HCEC 1CT (cell line): ENCODE data around the gene FITM1.

Experiments used
- DNase-seq: peaks from one replicate; pipeline ENCODE4 v3.0.0-alpha.2; 2017

Gene FITM1

DNA sequence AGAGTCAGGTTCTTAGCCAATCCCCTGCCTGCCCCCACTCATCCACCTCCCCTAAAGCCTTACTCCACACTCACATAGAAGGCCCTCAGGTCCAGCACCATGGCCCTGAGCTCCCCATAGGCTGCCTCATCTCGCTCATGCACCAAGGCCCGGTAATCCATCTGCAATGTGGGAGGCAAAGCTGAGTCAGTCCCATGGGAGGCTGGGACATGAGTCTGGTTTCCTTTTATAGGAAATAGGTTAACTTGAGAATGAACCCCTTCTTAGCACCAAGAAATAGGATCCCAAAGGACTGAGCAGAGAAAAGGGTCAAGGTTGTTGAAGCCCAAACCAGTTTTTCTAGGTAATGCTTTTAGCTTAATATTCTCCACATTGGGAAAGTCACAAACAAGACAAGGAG is 13.1 kb downstream of the FITM1 start:
- DNase-seq = no peak

DNA sequence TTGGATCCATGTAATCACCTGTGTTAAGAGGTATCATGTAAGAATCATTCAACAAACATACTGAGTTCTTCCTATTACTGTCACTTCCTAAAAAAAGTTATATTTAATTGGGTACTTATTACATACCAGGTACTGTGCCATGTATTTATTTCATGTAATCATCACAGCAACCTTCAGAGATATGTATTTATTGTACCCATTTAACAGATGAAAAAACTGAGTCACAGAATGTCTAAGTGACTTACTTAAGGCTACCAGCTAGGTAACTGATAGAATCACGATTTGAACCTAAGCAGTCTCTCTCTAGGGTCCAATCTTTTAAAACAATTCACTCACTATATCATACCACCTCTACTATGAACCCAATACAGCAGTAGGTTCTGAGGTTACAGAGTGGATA is 14.0 kb downstream of the FITM1 start:
- DNase-seq = no peak

DNA sequence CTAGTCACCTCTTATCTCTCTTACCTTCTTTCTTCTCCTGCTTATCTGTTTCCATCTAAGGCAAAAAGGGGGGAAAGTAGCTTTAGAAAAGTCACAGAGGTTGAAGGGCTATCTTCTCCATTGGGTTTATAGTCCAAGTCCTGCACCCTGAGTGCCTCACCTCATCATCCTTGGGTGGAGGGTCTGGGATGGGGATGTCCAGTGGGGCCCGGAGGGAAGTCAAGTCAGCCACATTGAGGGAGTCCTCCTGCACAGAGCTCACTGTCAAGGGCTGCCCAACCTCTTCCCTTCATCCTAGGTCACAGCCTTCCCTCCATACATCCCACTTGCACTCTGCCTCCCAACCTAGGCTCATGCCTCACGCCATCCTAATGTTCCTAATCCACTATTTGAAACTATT is 14.8 kb downstream of the FITM1 start:
- DNase-seq = no peak

DNA sequence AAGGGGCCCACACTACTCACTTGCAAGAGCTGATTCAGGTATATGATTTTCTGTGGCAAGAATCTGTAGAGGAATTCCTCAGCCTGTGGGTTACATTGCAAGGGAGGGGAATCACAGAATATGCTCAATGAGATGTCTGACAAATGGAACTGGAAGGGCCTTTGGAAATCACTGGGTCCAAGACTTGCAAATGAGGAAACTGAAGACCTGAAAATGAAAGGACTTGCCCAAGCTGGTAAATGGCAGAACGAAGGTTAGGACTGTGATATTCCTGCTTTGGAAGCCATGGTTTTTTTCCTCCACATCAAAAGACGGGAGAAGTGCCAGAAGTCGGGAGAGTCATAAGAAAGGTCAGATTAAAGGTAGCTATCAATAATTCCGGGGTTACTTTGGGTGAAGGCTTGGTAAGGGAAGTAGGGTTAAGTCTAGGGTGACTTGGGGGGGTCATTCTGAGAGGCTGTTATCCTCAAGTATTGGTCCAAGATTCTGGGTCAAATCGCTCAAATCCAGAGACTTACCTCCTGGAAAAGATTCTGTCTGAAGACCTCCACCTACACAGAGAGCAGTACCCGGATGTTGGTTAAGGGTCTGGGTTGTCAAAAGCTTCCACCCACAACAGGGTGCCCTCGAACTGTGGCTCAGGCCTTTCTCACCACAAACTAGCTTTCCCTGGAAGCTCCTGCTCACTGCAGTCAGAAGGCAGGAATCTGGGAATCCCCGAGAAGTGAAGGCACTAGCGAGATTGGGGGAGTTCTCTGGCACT is 15.4 kb downstream of the FITM1 start:
- DNase-seq = peak; percentile 60

DNA sequence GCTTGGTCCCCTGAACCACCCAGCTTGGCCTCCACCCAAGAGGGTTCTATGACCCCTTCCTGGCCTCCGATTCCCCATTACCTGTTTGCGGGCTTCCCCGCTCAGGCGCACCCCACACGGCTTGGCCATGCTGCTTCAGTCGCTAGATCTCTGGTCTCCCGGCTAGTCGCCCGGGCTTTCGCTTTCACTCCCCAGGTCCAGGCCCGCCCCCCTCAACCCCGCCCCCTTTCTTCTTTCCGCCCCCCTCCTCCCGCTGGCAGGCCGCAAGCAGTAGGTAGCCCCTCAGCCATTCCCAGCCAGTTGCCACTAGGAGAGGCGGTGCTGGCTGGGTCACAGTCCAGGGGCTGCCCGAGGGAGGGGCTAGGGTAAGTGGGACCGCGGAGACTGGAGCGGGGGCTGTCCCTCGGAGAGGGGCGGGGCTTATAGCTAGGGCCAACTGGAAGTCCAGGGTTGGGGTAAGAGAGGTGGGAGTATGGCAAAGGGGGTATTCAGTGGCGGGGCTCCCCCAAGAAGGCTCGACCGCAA is 16.1 kb downstream of the FITM1 start, which contains the start of gene PSME2:
Gene PSME2 (minus strand): TSS at position 158 of the 525 bp plus-strand sequence. CDS start 29 bp downstream, at position 129.
- DNase-seq = peak; percentile 95

DNA sequence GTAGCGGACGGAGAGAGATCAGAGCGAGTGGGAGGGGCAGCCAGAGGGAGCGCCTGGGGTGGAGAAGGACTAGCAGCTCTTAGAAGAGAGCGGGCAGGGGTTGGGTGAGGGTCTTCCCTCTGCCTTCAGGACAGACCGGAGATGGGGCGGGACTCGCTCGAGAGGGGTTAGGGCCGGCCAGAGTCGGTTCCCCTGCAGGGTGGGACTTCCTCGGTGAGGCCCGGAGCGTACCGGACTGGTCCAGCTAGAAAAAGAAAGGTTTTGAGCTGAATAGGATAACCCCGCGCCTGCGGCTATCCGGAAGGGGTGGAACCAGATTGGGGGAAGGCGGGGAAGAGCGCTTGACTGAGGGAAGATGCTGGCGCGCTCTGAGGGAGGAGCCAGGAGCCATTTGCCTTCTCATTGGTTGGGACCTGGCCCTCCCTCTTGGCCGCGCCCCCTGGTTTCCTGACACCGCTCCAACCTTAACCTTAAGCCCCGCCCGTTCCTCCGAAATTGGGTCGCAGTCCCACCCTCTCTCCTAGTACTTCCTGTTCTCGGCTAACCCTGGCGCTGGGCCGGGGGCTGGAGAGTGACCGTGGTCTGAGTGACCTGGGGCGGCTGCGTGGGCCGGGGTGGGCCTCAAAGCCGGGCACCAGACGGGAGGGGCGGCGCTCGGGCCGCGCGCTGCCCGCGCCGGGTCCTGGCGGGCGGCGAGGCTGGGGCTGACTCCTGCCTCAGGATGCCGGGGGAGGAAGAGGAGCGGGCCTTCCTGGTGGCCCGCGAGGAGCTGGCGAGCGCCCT is 16.7 kb downstream of the FITM1 start, which contains the start of gene RNF31:
Gene RNF31 (plus strand): TSS at position 521 of the 783 bp plus-strand sequence. CDS start 201 bp downstream, at position 722.
- peak; percentile 99 for DNase-seq

DNA sequence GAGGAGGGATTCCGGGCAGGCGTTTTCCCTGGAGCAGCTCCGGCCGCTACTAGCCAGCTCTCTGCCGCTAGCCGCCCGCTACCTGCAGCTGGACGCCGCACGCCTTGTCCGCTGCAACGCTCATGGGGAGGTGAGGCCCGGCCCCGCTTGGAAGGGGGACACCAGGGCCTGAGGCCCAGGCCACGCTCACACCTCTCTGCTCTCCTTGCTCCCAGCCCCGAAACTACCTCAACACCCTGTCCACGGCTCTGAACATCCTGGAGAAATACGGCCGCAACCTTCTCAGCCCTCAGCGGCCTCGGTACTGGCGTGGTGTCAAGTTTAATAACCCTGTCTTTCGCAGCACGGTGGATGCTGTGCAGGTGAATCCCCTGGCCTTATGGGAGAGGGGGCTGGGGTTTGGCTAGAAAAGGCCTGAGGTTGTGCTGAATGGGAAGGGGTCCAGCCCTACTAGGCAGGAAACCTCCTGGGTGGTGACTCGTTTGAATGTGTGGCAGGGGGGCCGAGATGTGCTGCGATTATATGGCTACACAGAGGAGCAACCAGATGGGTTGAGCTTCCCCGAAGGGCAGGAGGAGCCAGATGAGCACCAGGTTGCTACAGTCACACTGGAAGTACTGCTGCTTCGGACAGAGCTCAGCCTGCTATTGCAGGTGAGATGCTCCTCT is 17.4 kb downstream of the FITM1 start:
- DNase-seq = no peak

DNA sequence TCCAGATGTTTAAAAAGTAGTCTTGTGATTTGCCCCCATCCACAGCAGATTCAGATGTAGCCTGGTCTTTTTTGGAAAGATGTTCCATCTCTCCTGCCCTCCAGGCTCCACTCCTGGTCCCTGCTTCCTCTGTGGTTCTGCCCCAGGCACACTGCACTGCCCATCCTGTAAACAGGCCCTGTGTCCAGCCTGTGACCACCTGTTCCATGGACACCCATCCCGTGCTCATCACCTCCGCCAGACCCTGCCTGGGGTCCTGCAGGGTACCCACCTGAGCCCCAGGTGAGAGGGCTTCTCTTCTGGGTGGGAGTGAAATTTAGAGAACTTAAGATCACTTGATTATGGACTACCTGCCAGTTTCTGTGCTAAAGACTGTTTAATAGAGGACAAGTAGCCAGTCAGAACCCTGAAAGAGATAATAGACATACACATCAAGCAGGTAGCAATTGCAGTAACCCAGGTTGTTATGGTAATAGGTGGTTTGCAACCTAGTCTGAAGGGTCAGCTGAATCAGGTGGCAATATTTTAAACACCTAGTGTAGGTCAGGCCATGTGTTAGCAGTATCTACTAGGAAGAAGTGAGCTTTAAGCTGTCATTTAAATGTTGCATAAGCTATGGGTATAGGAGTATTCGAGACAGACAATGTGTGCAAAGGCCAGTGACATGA is 19.0 kb downstream of the FITM1 start:
- DNase-seq = no peak

DNA sequence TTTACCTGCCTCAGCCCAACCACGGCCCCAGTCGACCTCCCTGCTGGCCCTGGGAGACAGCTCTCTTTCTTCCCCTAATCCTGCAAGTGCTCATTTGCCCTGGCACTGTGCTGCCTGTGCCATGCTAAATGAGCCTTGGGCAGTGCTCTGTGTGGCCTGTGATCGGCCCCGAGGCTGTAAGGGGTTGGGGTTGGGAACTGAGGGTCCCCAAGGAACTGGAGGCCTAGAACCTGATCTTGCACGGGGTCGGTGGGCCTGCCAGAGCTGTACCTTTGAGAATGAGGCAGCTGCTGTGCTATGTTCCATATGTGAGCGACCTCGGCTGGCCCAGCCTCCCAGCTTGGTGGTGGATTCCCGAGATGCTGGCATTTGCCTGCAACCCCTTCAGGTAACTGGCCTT is 19.6 kb downstream of the FITM1 start:
- DNase-seq = no peak

DNA sequence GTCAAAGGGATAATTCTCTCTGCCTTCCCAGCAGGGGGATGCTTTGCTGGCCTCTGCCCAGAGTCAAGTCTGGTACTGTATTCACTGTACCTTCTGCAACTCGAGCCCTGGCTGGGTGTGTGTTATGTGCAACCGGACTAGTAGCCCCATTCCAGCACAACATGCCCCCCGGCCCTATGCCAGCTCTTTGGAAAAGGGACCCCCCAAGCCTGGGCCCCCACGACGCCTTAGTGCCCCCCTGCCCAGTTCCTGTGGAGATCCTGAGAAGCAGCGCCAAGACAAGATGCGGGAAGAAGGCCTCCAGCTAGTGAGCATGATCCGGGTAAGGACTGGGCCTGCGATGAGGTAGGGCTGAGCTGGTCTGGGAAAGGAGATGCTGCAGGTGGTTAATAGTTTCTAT is 20.1 kb downstream of the FITM1 start:
- no peak for DNase-seq

DNA sequence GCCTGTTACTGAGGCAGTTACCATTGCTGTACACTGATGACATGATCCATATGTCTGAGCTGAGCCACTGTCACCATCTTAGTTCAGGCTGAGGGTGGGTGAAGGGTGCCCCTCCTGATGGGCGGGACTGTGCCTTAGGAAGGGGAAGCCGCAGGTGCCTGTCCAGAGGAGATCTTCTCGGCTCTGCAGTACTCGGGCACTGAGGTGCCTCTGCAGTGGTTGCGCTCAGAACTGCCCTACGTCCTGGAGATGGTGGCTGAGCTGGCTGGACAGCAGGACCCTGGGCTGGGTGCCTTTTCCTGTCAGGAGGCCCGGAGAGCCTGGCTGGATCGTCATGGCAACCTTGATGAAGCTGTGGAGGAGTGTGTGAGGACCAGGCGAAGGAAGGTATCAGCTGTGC is 20.5 kb downstream of the FITM1 start:
- no peak for DNase-seq

DNA sequence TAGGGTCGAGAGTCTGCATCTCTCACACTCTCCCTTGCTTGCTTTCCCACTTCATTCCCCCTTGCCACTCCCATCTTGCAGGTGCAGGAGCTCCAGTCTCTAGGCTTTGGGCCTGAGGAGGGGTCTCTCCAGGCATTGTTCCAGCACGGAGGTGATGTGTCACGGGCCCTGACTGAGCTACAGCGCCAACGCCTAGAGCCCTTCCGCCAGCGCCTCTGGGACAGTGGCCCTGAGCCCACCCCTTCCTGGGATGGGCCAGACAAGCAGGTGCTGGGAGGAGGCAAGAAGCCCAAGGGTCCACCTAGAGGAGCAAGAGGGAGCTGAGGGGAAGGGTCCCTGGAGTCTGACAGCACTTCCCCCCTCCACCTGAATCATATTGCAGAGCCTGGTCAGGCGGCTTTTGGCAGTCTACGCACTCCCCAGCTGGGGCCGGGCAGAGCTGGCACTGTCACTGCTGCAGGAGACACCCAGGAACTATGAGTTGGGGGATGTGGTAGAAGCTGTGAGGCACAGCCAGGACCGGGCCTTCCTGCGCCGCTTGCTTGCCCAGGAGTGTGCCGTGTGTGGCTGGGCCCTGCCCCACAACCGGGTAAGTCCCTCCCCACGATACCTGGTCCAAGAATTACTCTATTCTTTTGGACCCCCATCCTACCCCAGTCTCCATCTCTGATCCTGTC is 21.1 kb downstream of the FITM1 start:
- no peak for DNase-seq

DNA sequence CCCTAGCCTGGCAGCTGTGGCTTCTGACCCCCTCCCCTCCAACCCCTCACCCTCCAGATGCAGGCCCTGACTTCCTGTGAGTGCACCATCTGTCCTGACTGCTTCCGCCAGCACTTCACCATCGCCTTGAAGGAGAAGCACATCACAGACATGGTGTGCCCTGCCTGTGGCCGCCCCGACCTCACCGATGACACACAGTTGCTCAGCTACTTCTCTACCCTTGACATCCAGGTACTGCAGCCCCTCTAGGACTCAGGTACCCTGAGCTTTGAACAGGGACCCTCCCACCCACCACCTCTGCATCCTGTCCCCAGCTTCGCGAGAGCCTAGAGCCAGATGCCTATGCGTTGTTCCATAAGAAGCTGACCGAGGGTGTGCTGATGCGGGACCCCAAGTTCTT is 24.6 kb downstream of the FITM1 start:
- DNase-seq = no peak

DNA sequence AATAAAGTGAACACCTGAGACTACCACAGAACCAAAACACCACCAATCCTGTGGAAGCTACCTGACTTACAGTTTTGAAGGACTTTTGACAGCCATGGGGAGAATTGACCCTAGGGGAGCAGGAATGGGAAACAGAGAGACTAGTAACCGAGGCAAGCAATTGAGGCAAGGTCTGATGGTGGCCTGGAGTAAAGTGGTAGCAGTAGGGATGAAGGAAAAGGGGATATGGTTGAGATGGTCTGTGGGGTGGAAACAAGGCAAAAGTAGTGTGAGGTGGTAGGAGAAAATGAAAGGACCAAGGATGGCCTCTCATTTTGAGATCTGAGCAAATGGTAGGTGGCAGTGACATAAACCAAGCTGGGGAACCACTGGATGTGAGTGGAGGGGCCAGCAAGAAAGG is 26.4 kb downstream of the FITM1 start:
- no peak for DNase-seq

DNA sequence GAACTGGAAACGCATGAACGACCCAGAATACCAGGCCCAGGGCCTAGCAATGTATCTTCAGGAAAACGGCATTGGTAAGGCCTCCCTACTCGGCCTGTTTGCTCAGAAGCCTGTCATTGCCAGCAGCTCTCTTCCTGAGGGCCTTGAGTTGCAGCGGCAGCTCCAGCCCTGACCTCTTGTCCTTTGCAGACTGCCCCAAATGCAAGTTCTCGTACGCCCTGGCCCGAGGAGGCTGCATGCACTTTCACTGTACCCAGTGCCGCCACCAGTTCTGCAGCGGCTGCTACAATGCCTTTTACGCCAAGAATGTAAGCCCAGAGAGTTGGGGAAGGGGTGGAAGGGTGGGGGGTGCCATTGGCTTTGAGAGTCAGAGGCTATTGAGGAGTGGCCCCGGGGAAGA is 26.9 kb downstream of the FITM1 start:
- no peak for DNase-seq

DNA sequence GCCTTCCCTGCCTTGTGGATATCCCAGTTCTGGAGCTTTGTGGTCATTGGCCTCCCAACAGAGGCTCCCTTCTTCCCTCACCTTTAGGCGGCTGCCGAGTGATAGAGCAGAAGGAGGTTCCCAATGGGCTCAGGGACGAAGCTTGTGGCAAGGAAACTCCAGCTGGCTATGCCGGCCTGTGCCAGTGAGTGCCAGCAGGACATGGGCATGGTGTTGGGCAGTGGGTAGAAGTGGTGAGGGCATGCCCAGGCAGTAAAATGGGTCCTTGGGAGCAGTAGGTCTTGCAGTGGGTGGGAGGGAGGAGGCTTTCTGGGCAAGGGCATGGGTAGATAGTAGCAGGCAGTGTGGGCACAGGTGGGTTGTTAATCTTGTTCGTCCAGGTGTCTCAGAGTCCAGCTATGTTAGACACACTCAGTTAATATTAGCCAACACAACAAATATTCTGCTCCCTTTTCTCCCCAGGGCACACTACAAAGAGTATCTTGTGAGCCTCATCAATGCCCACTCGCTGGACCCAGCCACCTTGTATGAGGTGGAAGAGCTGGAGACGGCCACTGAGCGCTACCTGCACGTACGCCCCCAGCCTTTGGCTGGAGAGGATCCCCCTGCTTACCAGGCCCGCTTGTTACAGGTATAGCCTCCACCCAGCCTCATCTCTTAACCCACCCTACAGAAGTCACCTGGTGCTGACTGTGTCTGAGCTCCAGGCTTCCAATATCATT is 29.5 kb downstream of the FITM1 start:
- DNase-seq = no peak

DNA sequence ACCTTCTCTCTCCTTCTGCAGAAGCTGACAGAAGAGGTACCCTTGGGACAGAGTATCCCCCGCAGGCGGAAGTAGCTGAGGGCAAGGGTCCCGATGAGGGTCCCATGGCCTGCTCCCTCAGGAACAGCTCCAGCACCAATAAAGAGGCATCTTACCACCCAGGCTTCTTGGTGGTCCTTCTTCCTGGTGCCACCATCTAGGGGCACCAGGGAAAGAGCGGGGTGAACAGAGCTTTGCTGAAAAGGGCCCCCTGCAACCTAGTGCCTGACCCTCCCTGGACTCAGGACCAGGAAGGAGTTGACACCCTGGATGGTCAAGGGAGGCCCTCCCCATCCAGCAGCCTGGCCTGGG is 30.0 kb downstream of the FITM1 start:
- no peak for DNase-seq

DNA sequence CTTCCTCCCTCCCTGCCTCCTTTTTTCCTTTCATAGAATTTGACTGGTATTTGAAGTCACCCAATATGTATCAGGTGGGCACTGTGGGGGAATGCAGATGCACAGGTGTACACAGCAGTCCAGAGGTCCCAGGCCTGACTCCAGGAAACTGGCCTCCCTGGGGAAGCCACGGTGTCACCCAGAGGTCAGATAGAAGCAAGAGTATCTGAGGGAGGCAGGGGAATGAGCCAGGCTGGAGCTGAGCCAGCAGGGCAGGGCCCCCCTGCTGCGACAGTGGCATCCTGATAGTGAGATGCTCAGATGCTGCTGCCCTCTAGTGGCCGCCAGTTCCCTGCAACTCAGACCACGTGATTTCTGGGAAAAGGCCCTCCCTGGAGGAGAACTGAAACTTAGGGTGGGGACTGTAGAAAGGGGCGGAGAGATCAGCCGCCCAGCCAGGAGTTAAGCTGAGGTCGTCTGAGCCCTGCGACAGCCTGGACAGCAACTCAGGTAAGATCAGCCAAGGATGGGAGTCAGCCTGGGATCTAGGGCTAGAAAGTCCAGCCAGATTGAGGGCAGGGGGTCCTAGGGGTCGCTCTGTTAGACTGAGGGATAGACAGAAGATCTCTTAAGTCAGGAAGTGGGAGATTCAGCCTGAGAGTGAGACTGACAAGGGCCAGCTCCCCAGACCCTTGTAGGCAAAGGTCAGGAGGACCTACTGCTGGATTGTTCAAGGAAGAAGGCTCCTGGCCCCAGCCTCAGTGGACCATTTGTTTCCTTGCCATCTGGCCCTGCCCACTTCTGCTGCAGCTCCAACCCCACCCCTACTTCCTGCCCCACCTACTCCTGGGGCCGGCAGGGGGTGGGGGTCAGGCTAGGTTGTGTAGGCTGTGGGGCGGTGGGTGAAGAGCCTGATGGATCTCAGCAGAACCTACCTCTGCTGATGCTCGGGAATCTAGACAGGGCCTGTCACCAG is 30.7 kb downstream of the FITM1 start, which contains the start of gene IRF9:
Gene IRF9 (plus strand): TSS at position 416 of the 955 bp plus-strand sequence. CDS start 880 bp downstream, outside the sequence.
- DNase-seq = peak; percentile 86

DNA sequence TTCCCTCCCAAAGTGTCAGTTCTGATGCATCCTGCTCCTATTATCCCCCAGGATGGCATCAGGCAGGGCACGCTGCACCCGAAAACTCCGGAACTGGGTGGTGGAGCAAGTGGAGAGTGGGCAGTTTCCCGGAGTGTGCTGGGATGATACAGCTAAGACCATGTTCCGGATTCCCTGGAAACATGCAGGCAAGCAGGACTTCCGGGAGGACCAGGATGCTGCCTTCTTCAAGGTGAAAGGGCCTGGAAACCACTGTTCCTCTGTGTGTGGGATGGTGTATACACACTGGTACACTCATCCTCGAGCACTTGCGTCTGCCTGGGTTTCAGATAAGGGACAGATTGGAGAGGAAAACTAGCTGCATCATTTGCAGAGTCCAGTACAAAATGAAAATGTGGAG is 31.6 kb downstream of the FITM1 start:
- DNase-seq = no peak

DNA sequence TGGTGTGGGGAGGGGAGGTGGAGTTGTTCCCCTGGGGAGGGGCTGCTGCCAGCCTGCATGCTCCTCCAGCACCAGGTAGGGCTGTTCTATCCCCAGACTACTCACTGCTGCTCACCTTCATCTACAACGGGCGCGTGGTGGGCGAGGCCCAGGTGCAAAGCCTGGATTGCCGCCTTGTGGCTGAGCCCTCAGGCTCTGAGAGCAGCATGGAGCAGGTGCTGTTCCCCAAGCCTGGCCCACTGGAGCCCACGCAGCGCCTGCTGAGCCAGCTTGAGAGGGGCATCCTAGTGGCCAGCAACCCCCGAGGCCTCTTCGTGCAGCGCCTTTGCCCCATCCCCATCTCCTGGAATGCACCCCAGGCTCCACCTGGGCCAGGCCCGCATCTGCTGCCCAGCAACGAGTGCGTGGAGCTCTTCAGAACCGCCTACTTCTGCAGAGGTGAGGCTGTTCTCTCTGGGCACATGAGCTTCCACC is 34.1 kb downstream of the FITM1 start:
- DNase-seq = no peak
